Spleen (tissue), 7 donors: ENCODE results near the gene LYSMD3.

Experiments
- CTCF ChIP-seq, 11 experiments: fragments of 200-600 bp in 7 of 11; fragments of 450-650 bp in 4 of 11; sonication (generic) in 4 of 11; IDR thresholded peaks in 8 of 11; conservative IDR thresholded peaks in 3 of 11; 1 replicate in 7 of 11; 2 replicates in 4 of 11; pipeline versions ENCODE4 v1.4.0 to v1.8.0; 2016 to 2021; ENCODE audit warnings: antibody characterized with exemption in 11 of 11, inconsistent platforms in 4 of 11, mild to moderate bottlenecking in 1 of 11
- POLR2A ChIP-seq, 3 donors: fragments of 450-650 bp; IDR thresholded peaks; one replicate each; pipeline ENCODE4 v1.5.1; 2017; ENCODE audit warnings: antibody characterized with exemption in 3 of 3, mild to moderate bottlenecking in 1 of 3
- donor health status: DM: no; HTN: no; CAD: no; lungs with moderate emphysema.
- donor health status: DM: no; HTN: no; CAD: no.
- donor health status: DM: no; HTN: no; CAD: no.

GRCh38 chr5:90504743-90505142 is 24.6 kb downstream of the LYSMD3 start:
- TF ChIP-seq CTCF (IDR thresholded peaks at IDR 0.05 in 8 of 11, conservative IDR thresholded peaks at IDR 0.05 in 3 of 11) (no peak), POLR2A (IDR thresholded peaks at IDR 0.05) (no peak)
